Common myeloid progenitor, CD34-positive (primary cell): ENCODE results near the gene MEIG1.
"Not testable (repeated sequence)": the region's sequence is repeated elsewhere in the genome, so short reads cannot be mapped to it uniquely, and the experiment has no call there.

Experiments used
- CTCF ChIA-PET: fragments of 350-600 bp; sonication (Branson Sonifier 250); formaldehyde crosslinking; loops from one replicate; lab custom pipeline; 2021; ENCODE audit warnings: antibody characterized with exemption; lab: Charles Lee
- POLR2A ChIA-PET: fragments of 350-600 bp; sonication (Branson Sonifier 250); formaldehyde crosslinking; loops from one replicate; lab custom pipeline; 2021; ENCODE audit warnings: antibody characterized with exemption; lab: Charles Lee
- DNase-seq, 3 donors: peaks; one replicate each; pipeline versions ENCODE4 v3.0.0 to v3.0.0-alpha.2; 2013
- H3K27ac ChIP-seq, 2 experiments: 1 replicate in 1 of 2; 2 replicates in 1 of 2; pipeline ENCODE4 v1.7.0; 2013; ENCODE audit warnings: inconsistent platforms in 2 of 2, low read length in 2 of 2, mild to moderate bottlenecking in 2 of 2, low read depth in 1 of 2, moderate library complexity in 1 of 2; ENCODE audit not compliant: severe bottlenecking in 2 of 2, insufficient read depth in 1 of 2, poor library complexity in 1 of 2
- H3K27me3 ChIP-seq, 5 experiments: replicated peaks in 2 of 5; 1 replicate in 3 of 5; 2 replicates in 2 of 5; pipeline versions ENCODE4 v1.6.1 to v1.7.0; 2013; ENCODE audit warnings: low read length in 4 of 5, mild to moderate bottlenecking in 2 of 5, moderate library complexity in 2 of 5, inconsistent platforms in 1 of 5; ENCODE audit not compliant: insufficient read depth in 5 of 5, control insufficient read depth in 4 of 5
- H3K36me3 ChIP-seq, 4 experiments: 1 replicate in 2 of 4; 2 replicates in 2 of 4; pipeline versions ENCODE4 v1.6.1 to v1.7.0; 2013; ENCODE audit warnings: low read length in 3 of 4, control low read depth in 1 of 4, mild to moderate bottlenecking in 1 of 4; ENCODE audit not compliant: control insufficient read depth in 4 of 4, insufficient read depth in 4 of 4
- H3K4me1 ChIP-seq, 4 experiments: 1 replicate in 3 of 4; 2 replicates in 1 of 4; pipeline versions ENCODE4 v1.6.1 to v1.7.1; 2013; ENCODE audit warnings: low read length in 3 of 4, mild to moderate bottlenecking in 3 of 4, control low read depth in 1 of 4, inconsistent platforms in 1 of 4, moderate library complexity in 1 of 4; ENCODE audit not compliant: control insufficient read depth in 4 of 4, insufficient read depth in 4 of 4; ENCODE audit errors: control extremely low read depth in 1 of 4
- H3K4me3 ChIP-seq, 7 experiments: 1 replicate in 4 of 7; 2 replicates in 3 of 7; pipeline versions ENCODE4 v1.5.1 to v1.7.0; 2013; ENCODE audit warnings: mild to moderate bottlenecking in 7 of 7, low read length in 6 of 7, moderate library complexity in 6 of 7, inconsistent platforms in 2 of 7, low read depth in 2 of 7, control low read depth in 1 of 7; ENCODE audit not compliant: insufficient read depth in 4 of 7, control insufficient read depth in 1 of 7; ENCODE audit errors: extremely low read depth in 1 of 7
- H3K9me3 ChIP-seq, 5 experiments: 1 replicate in 4 of 5; 2 replicates in 1 of 5; pipeline versions ENCODE4 v1.6.1 to v1.7.1; 2013; ENCODE audit warnings: low read length in 4 of 5, mild to moderate bottlenecking in 2 of 5, inconsistent platforms in 1 of 5, low read depth in 1 of 5, moderate library complexity in 1 of 5; ENCODE audit not compliant: control insufficient read depth in 4 of 5, insufficient read depth in 2 of 5; ENCODE audit errors: control extremely low read depth in 1 of 5
- WGBS: methylation state at CpG from one replicate; pipeline ENCODE4 v1.1.5; 2013; ENCODE audit not compliant: insufficient coverage; 5-methylcytosine and 5-hydroxymethylcytosine counted together

MEIG1 gene

GRCh38 chr10:14975672-14976273 lies 16.6 kb downstream of the MEIG1 start:
- no peak overlapping the region for H3K4me3 ChIP-seq
- no peaks in the 10 kb centered on the region for H3K36me3 ChIP-seq
- peaks cover 0 to 5% (median 2%) of the 10 kb centered on the region in 5 experiments for H3K27me3 ChIP-seq
- CTCF ChIA-PET, result no interaction called here
- H3K4me1 ChIP-seq, result peaks cover 0 to 3% (median 0%) of the 10 kb centered on the region in 4 experiments
- POLR2A ChIA-PET, result no interaction called here
- no peak overlapping the region for H3K27ac ChIP-seq
- 30% methylated on average over 7 of the region's 21 CpGs for WGBS
- DNase-seq, result peak in 2 of 3 donors; percentile 15 to 40
- peaks cover 0 to 14% (median 0%) of the 10 kb centered on the region in 5 experiments for H3K9me3 ChIP-seq

- H3K27me3 ChIP-seq, result no peaks in the 10 kb centered on the region
- no peak overlapping the region for H3K4me3 ChIP-seq
- WGBS, result no CpG with 5 or more reads among the region's 3 CpGs
- CTCF ChIA-PET, result interaction anchor here (1.1 kb wide), 1 partner anchor 11 kb away, joined by 3 read pairs; no protein-coding TSS in a partner anchor
- POLR2A ChIA-PET, result no interaction called here
- H3K4me1 ChIP-seq, result no peaks in the 10 kb centered on the region
- H3K36me3 ChIP-seq, result no peaks in the 10 kb centered on the region
- peaks cover 0 to 14% (median 0%) of the 10 kb centered on the region in 5 experiments for H3K9me3 ChIP-seq
- DNase-seq, result no peak
- no peak overlapping the region for H3K27ac ChIP-seq
Observed at GRCh38 chr10:14982744-14983143, 23.6 kb downstream of the MEIG1 start.

GRCh38 chr10:14989552-14989951 lies 30.4 kb downstream of the MEIG1 start:
- POLR2A ChIA-PET, CTCF ChIA-PET, DNase-seq, H3K9me3 ChIP-seq, H3K27me3 ChIP-seq, H3K4me3 ChIP-seq, H3K4me1 ChIP-seq, H3K27ac ChIP-seq, H3K36me3 ChIP-seq: not testable (repeated sequence)
- WGBS, result no CpG with 5 or more reads among the region's 6 CpGs

GRCh38 chr10:14991035-14991749 lies 32.0 kb downstream of the MEIG1 start:
- peak; percentile 25 to 75 (median 70) for DNase-seq
- H3K9me3 ChIP-seq, H3K4me3 ChIP-seq, CTCF ChIA-PET, POLR2A ChIA-PET, H3K36me3 ChIP-seq, H3K27me3 ChIP-seq, H3K27ac ChIP-seq, H3K4me1 ChIP-seq: not testable (repeated sequence)
- 59% methylated on average over 12 of the region's 19 CpGs for WGBS

GRCh38 chr10:14992336-14992735 lies 33.1 kb downstream of the MEIG1 start:
- H3K27me3 ChIP-seq, H3K27ac ChIP-seq, H3K9me3 ChIP-seq, DNase-seq, H3K4me1 ChIP-seq, CTCF ChIA-PET, H3K4me3 ChIP-seq, H3K36me3 ChIP-seq, POLR2A ChIA-PET: not testable (repeated sequence)
- 98% methylated on average over 6 of the region's 9 CpGs for WGBS

GRCh38 chr10:14993500-14994455 lies 34.6 kb downstream of the MEIG1 start:
- CTCF ChIA-PET, H3K4me1 ChIP-seq, H3K27ac ChIP-seq, H3K4me3 ChIP-seq, DNase-seq, H3K9me3 ChIP-seq, POLR2A ChIA-PET, H3K36me3 ChIP-seq, H3K27me3 ChIP-seq: not testable (repeated sequence)
- 89% methylated on average over 26 of the region's 32 CpGs for WGBS
